Endothelial cell of umbilical vein (primary cell): ENCODE results near the gene DAB1.

Source experiments
- CTCF ChIP-seq, 2 donors: IDR thresholded peaks; 1 replicate in 1 of 2; 2 replicates in 1 of 2; pipeline ENCODE4 v1.5.1; 2011; ENCODE audit warnings: low read length in 2 of 2, mild to moderate bottlenecking in 2 of 2, moderate library complexity in 2 of 2, control low read depth in 1 of 2, inconsistent platforms in 1 of 2, low read depth in 1 of 2; ENCODE audit not compliant: insufficient read depth in 1 of 2; ENCODE audit errors: extremely low read depth in 1 of 2
- EZH2 ChIP-seq: IDR thresholded peaks from 2 replicates; pipeline ENCODE4 v1.6.1; 2012; ENCODE audit warnings: borderline replicate concordance, low read depth, mild to moderate bottlenecking, moderate library complexity, low read length, inconsistent platforms; ENCODE audit not compliant: severe bottlenecking
- GATA2 ChIP-seq: IDR thresholded peaks from 2 replicates; pipeline ENCODE4 v1.7.0; 2011; ENCODE audit warnings: low read depth, mild to moderate bottlenecking, moderate library complexity, mixed read lengths, low read length; ENCODE audit not compliant: insufficient read length, insufficient read depth
- JUN ChIP-seq: IDR thresholded peaks from 2 replicates; pipeline ENCODE4 v1.6.1; 2011; ENCODE audit warnings: borderline replicate concordance, low read depth; ENCODE audit not compliant: insufficient read length, insufficient read depth
- POLR2A ChIP-seq: IDR thresholded peaks from 2 replicates; pipeline ENCODE4 v1.6.1; 2012; ENCODE audit warnings: low read depth, mild to moderate bottlenecking, control low read depth, low read length
- POLR2AphosphoS5 ChIP-seq: IDR thresholded peaks from 2 replicates; pipeline ENCODE4 v1.6.1; 2012; ENCODE audit warnings: low read depth, mild to moderate bottlenecking, control low read depth, low read length, moderate library complexity; ENCODE audit not compliant: insufficient read depth
- TF ChIP-seq, protein P1 (sequence below): IDR thresholded peaks from 2 replicates; pipeline ENCODE4 v1.6.1; 2011; ENCODE audit not compliant: insufficient read depth, insufficient read length

GRCh38 chr1:57229998-57230397 is 193.9 kb downstream of the DAB1 start:
- no peak for TF ChIP-seq POLR2A
- no peak for TF ChIP-seq CTCF (IDR thresholded peaks at IDR 0.05; ENCODE audit: extremely low read depth in 1 of 2, insufficient read depth in 1 of 2, low read depth in 1 of 2, low read length in 2 of 2)
- no peak for TF ChIP-seq GATA2
- TF ChIP-seq, protein P1, sequence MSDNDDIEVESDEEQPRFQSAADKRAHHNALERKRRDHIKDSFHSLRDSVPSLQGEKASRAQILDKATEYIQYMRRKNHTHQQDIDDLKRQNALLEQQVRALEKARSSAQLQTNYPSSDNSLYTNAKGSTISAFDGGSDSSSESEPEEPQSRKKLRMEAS, result no peak
- no peak for TF ChIP-seq JUN
- no peak for TF ChIP-seq EZH2
- TF ChIP-seq POLR2AphosphoS5, result no peak
